Prostate gland (tissue), 2 donors: Measurements from ENCODE around the gene STK35.

ENCODE experiments used
- POLR2AphosphoS5 ChIP-seq: sonication (generic); formaldehyde crosslinking; IDR thresholded peaks from one replicate; pipeline ENCODE4 v1.6.1; 2017; ENCODE audit warnings: antibody characterized with exemption
- TF ChIP-seq, protein P1 (sequence below), 4 experiments: fragments of 200-600 bp in 2 of 4; fragments of 450-650 bp in 2 of 4; sonication (generic) in 2 of 4; IDR thresholded peaks; 1 replicate in 3 of 4; 2 replicates in 1 of 4; pipeline ENCODE4 v1.5.1; 2016 to 2019; ENCODE audit warnings: antibody characterized with exemption in 4 of 4, mild to moderate bottlenecking in 2 of 4, moderate library complexity in 2 of 4

DNA sequence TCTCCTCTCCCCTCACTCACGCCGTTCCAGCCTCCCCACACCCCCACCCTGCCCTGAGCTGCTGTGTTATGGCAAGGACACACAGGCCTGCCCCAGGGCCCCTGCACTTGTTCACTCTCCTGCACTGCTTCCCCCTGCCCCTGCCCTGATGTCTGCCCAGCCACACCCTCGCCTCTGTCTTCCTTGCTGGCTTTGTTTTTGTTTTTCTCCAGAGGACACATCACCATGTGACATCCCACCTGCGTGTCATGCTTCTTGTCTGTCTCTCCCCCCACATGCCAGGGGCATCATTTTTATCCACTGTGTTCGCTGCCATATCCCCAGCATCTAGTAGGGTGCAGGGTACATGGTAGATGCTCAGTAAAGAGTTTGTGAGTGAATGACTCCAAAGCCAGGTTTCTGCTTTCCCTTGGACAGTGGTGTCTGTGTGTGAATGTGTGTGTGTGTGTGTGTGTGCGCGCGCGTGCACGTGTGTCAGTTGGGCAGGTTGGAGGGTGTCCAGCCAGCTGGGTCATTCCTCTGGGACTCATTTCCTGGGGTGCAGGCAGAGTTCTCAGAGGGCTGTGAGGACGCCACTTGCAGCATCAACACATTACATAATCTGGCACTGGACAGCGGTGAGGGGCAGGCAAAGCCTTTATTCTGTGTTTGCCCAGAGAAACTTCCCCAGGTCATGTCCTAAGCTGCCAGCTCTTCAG is 60.6 kb downstream of the STK35 start:
- TF ChIP-seq, protein P1, sequence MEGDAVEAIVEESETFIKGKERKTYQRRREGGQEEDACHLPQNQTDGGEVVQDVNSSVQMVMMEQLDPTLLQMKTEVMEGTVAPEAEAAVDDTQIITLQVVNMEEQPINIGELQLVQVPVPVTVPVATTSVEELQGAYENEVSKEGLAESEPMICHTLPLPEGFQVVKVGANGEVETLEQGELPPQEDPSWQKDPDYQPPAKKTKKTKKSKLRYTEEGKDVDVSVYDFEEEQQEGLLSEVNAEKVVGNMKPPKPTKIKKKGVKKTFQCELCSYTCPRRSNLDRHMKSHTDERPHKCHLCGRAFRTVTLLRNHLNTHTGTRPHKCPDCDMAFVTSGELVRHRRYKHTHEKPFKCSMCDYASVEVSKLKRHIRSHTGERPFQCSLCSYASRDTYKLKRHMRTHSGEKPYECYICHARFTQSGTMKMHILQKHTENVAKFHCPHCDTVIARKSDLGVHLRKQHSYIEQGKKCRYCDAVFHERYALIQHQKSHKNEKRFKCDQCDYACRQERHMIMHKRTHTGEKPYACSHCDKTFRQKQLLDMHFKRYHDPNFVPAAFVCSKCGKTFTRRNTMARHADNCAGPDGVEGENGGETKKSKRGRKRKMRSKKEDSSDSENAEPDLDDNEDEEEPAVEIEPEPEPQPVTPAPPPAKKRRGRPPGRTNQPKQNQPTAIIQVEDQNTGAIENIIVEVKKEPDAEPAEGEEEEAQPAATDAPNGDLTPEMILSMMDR (IDR thresholded peaks at IDR 0.05): no peak
- no peak for TF ChIP-seq POLR2AphosphoS5
